ENCODE results near the gene SV2A.
"Not testable (repeated sequence)": the region's sequence is repeated elsewhere in the genome, so short reads cannot be mapped to it uniquely, and the experiment has no call there.

Gene SV2A

DNA sequence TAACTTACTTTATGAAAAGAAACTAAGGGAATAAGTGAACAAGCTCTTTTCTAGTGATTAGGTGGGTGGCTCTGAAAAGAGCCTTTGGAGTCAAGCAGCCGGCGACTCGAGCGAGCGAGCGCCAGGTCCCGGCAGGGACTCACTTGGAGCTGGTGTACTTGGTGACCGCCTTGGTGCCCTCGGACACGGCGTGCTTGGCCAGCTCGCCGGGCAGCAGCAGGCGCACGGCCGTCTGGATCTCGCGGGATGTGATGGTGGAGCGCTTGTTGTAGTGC is 31.6 kb downstream of the SV2A start:
- FAIRE-seq = not testable (repeated sequence)

DNA sequence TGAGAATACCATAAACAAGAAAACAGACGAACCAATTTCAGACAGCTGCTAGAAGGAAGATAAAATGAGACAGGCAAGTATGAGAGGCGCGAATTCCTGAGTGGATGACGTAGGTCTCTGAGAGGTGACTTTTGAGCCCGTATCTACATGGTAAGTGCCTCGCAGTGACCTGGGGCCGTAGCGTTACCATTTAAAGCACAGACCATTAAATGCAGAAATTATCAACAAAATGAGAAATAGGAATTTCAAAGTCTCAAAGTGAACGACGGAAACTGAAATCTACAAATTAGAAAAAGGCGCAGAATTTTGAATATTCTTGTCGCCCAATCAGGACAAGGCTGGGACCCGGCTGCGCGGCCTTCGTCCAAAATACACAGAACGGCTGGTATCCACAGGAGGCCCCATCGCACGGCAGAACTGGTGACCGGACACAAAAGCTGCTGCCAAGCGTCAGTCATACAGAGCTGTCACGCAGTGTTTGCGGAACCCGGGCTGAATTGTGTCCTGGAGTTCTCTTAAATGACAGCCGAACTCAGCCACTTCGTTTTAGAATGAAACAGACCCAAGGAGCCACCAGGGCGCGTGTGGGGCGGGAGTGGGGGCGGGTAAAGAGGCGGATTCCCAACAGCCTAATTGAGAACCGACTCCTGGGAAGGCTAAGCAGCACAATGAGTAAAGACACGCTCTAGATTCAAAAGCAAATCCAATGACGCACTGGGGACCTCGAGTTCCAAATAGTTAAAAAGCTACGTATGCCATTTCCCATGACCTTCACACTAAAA is 32.1 kb downstream of the SV2A start:
- FAIRE-seq = peak; percentile 82

DNA sequence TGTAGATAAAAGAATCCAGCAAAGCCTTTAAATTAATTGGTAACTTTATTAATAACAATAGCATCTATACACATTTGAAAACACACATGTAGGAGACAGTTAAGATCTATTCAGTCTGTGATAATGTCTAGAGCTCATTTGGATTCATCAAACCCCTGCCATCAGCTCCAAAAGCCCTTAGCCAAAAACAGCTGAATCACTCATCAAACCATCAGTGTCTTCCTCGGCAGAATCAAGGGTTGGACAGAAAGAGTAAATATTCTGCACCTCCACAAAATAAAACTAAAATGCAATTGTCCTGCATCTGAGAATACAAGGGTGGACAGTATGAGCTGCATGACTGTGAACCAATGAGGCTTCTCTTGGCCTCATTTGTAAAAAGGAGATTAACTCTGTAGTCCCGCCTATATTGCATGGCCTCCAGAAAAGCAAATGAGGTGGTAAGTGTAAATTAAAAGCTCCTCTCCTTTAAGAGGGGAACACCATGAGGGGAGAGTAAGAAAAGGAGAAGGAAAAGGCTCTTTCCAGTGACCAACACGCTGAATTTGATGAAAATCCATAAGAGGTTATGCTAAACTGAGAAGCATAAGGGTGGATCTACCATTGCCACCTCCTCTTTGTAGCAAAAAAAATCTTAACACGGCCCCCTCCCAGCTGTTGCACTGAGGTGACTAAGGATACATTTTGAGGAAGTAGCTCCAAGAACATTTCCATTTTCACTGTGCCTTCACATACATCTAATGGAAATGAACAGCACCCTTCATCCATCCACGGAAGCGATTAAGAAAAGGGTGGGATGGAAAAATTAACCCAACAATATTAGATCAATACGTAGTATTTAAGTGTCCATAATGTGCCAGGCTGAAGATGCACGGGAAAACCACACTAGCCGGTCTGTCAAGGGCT is 33.0 kb downstream of the SV2A start:
- FAIRE-seq = no peak

DNA sequence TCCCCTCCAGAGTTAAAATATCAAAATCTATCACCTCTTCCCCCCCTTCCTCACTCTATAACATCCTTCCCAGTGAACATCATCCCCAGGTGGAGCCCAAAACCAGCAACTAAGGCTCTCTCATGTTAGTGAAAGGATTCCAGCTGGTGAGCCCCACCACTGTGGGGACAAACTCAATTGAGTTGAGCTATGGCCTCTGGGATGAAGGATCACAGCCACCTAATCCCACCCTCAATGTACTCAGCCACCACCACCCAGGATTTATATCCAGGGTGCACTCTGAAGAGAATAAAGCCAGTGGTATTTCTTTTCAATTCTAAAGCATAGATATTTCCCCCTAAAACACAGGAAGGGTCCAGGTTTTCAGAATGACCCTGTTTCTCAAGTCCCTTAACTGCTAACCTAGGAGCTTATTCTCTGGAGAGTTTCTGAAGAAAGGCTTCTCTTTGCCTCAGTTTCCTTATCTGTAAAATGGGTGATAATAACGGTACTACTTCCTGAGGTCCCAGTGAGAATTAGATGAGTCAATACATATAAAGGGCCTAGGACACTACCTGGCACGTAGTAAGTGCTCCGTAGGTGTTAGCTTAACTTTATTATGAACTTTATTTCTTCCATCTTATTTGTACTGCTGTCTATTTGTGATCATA is 33.9 kb downstream of the SV2A start:
- no peak for FAIRE-seq

DNA sequence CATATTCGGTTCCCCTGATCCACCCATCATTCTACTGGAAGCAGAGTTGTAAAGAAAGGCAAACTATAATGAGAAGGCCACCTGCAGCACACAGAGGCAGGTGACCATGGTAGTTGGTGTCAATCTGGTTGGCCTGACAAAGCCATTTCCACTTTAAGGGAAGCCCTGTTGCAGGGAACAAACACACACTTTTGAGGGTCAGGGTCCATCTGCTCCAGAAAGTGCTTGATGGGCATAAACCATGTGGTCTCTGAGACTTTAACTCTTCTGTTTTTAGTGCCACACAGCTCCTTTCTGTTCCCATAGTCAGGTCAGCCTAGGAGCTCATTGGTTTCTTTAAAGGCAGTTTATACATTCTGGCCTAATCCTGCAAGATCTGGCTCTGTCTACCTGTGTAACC is 35.8 kb downstream of the SV2A start:
- no peak for FAIRE-seq

GRCh38 chr1:149879556-149879955 is 38.1 kb downstream of the SV2A start:
- no peak for FAIRE-seq

GRCh38 chr1:149877211-149877946 is 40.3 kb downstream of the SV2A start:
- FAIRE-seq = no peak

GRCh38 chr1:149873060-149873459 is 44.6 kb downstream of the SV2A start:
- not testable (repeated sequence) for FAIRE-seq

- FAIRE-seq = not testable (repeated sequence)
These were observed 50.8 kb downstream of the SV2A start for GRCh38 chr1:149866887-149867286.

DNA sequence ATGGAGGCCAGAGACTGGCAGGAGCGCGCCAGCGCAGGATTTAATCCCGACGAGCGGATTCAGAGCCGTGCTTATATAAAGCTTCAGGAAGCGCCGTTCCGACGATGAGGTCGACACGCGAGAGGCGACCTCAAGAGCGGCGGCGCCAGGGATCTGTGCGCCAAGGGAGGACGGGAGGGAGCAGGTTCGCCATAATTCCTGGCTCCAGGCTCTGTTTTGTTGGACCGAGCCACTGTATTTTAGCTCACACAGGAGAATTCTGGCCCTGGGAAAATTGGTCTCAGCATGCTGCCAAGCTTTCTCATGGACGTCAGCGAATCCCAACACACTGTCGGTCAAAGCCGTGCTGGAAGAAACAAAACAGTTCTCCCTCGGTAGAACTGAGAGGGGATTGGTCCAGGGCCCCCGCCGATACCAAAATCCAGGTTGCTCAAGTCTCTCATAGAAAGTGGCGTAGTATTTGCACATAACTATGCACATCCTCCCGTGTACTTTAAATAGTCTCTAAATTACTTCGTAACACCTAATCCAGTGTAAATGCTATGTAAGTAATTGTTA is 56.1 kb downstream of the SV2A start:
- not testable (repeated sequence) for FAIRE-seq

DNA sequence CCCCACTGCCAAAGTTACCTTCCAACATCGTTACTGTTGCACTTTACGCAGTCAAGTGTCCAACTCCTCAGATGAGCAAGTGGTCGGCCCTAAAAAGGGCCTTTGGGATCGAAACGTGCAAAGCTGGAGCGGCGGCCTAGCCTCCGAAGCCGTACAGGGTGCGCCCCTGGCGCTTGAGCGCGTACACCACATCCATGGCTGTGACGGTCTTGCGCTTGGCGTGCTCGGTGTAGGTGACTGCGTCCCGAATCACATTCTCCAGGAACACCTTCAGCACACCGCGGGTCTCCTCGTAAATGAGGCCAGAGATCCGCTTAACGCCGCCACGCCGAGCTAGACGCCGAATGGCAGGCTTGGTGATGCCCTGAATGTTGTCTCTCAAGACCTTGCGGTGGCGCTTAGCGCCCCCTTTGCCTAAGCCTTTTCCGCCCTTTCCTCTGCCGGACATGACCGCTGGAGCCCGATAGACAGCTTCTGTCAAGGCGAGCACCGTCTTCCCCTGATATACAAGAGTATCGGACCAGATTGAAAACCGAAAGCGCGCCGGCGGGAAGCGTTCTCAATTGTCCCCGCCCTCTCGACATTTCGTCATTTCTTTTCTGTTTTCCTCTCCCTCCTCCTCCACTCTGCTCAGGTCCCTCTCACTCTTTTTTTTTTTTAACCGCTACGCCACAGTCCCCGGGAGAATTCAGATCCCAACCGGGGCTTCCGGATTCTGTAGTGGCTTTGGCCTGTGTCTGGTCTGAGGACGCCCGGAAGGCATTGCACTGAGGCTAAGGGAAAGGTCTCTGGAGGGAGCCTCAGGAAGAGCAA is 56.8 kb downstream of the SV2A start:
- peak; percentile 87 for FAIRE-seq

GRCh38 chr1:149860271-149860670 is 57.4 kb downstream of the SV2A start:
- FAIRE-seq = not testable (repeated sequence)
